HG02610 (cell line): ENCODE measurements around the gene GRIN2A.

ENCODE experiments used
- ATAC-seq: cut with Tn5 transposase; IDR thresholded peaks from one replicate; pipeline ENCODE4 v1.9.1; 2021; ENCODE audit warnings: mild to moderate bottlenecking, moderate library complexity; ENCODE audit not compliant: unreplicated experiment

GRIN2A gene

DNA sequence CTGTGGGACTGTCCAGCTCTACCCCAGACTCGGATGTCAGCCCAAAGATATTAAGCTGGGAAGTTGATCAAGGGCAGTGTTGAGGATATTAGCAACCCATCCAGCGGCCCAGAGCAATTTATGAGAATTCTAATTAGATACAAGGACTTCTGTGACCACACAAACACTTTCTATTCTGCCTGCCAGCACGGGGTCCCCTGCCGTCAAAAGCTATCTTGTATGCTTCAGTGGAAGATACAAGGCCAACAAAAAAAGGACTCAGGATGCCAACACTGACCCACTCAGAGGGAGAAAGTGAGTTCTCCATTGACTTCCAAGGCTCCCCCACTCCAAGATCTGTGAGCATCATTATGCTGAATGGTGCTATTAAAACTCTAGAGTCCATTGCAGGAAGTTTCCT lies 390.7 kb downstream of the GRIN2A start:
- no peak for ATAC-seq

DNA sequence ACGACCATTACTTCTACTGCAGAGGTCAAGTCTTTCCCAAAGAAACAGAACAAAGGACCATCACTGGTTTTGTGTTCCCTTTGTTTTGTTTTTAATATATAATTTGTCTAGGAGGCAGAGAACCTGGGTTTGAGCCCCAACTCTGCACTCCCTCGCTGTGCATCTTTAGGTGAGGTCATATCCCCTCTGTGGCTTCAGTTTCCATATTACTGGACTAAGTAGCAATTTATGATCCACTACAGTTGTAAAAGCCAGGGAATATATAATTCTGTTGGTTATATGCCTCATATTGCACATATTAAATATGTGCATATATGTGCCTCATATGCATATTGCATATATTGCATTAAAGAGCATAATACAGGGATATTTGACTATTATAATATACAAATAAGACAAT lies 392.0 kb downstream of the GRIN2A start:
- ATAC-seq, result no peak

DNA sequence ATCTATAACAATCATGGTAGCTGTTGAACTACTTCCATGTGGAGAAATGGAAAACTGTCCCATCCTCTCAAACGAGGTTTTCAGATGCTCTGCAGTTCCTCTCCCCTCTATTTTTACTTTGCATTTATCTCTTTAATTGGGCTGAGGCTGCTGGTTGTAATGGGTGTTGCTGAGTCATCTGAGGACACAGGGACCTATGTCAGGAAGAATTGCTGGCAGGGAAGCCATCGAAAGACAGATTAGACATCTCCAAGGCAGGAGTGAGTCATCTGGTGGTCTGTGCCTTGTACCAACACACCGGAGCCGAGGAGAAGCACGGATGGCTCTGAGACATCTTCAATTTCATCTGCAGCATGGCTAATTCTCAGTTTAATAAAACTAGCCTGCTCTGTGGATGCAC lies 394.5 kb downstream of the GRIN2A start:
- no peak for ATAC-seq

DNA sequence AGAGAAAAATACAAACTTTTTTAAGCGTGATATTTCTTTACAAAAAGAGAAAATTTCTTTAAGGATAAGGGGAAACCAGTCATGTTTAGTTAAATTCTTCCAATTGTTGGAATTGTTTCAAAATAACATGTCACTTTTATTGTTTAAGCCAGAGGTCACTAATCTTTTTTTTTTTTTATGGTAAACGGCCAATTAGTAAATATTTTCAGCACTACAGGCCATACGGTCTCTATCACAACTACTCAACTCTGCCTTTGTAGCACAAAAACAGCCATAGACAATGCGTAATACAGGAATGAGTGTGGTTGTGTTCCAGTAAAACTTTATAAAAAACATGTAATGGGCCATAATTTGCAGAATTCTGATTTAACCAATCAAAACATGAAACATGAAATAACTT lies 401.4 kb downstream of the GRIN2A start:
- ATAC-seq, result no peak

DNA sequence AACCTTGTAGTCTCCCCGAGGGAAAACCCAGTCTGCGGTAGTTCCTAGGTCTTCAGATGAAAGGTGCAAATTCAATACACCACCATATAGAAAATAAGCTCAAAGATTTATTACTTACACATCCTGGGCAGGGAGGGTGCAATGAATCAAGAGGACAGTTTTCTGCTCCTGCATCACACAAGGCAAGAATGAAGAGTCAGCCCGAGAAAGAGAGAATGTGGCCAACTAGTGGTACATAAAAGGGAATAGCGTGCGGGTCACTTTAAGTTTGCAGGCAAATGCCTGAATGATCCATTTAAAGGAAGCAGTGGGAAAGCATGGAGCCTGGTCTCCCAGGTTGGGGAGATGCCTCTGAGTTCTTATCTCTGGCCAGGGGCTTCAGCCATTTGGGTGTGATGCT lies 403.4 kb downstream of the GRIN2A start:
- no peak for ATAC-seq

DNA sequence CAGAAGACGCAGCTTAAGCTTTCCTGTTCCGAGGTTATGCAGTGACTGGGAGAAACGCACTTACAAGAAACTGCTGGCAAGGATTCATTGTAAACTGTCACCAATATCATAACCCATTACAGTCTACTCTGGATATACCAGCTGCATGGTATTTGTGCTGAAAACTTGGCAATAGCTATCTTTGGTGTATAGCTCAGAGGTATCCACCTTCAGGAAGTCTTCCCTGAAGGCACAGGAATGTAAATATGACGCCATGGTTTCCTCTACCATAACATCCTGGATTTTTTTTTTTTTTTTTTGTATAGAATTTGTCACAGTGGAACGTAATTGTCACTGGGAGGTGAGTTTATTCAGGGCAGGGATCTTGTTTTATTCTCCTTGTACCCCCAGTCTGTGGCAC lies 406.2 kb downstream of the GRIN2A start:
- no peak for ATAC-seq

DNA sequence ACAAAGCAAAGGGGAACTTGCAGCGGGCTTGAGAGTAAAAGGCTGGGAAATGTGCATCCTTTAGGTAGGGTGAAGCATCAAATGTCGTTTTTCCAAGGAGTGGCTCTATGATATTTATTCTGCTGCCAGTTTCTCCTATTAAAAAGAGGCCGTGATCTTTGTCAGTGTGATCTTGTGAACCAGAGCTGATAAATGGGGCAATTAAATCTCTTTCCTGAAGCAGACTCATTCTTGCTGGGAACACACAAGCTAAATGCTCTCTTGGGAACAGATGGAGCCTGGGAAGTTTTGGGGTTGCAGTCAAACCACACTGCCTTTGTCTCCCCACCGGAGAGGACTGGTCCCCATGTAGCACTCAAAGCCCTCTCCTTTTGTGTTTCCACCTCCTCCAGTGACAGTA lies 408.9 kb downstream of the GRIN2A start:
- ATAC-seq, result no peak

DNA sequence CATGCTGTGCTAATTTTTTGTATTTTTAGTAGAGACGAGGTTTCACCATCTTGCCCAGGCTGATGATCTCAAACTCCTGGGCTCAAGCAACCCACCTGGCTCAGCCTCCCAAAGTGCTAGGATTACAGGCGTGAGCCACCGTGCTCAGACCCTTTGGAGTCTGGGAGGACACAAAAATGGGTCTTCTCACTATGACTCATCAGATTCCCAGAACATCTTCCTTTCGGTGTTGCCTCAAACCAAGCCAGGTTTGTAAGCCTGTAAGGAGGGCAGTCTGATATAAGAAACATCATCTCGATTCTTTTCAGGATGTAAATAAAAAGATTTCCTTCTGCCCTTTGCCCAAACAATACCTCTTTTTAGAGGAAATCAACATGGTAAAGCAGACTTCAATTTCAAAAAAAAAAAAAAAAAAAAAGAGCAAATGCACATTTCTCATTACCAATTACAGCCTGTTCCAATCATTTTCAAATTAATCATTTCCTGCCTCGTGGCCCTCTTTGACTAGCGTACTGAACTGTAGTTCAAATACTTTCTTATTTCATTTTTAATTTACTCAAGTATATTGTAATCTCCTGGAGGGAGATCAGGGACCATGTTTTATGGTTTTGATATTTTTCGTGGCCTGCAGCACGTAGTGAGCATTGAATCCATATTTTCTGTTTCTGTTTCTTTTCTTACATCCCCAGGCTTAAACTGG lies 409.6 kb downstream of the GRIN2A start:
- no peak for ATAC-seq

DNA sequence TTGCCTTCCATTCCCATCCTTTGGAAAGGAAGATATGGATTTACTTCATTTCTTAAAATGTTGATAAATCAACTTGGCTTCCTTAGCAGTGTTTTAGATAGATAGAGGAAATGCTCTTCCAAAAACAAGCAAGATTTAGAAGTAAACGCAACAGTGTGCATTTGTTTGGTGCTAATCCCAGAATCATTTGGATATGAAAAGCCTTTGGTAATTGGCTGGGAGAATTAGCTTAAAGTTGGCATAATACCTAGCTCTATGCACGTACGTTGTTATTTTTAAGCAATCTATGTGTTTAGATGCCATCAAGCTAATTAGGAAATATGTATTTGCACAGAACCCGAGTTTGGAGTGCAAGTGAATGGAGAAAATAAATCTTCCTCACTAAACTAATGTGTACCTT lies 415.3 kb downstream of the GRIN2A start:
- ATAC-seq, result no peak

DNA sequence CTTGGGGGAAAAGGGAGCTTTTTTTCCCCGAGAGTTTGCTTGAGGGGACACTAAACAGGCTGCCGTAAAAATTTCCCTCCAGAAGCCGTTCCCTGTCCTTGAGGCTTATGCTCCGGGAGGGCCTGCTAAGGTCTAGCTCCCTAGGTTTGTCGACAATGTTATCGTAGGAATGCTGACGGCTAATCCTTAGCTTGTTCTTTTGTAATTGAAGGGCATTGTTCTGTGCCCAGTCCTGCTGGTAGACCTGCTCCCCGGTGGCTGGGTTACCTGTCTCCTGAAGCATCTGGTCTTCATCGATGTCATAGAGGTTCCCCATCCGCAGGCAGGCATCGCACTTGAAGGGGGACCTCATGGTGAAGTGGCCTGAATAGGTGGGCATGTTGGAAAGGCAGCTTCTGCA lies 418.7 kb downstream of the GRIN2A start:
- ATAC-seq, result no peak

DNA sequence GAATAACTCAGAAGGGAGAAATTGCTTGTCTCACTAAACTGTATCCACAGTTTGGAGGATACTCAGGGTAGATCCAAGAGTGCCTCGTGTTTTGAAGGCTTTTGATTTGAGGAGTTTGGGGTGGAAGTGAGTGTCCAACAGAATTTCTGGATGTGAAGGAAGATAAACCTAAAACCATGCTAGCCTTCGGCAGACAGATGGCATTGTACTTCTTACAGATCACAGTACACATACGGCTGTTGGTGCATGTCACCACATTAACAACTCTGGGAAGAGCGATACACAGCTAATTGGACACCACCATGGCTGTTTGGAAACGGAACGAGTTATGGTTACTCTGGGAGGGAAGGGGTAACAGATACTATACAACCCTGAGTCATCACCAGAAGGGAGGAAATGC lies 420.4 kb downstream of the GRIN2A start:
- ATAC-seq, result no peak

DNA sequence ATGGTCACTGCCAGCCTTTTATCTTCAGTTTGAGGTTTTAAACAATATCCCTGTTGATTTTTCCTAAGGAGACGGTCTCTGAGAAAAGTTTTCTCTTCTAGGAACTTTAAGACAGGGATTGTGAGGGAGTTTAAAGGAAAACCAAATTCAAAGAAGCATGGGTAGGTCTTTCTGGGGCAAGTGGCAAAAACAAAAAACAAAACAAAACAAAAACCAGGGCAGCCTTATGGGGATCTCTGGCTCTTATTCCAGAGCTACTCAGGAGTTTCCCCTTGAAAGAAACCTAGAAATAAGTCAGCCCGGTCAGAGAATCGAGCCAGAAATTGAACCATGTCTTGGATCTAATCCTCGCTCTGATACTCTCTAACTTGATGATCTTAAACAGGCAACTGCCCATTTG lies 424.5 kb downstream of the GRIN2A start:
- no peak for ATAC-seq

DNA sequence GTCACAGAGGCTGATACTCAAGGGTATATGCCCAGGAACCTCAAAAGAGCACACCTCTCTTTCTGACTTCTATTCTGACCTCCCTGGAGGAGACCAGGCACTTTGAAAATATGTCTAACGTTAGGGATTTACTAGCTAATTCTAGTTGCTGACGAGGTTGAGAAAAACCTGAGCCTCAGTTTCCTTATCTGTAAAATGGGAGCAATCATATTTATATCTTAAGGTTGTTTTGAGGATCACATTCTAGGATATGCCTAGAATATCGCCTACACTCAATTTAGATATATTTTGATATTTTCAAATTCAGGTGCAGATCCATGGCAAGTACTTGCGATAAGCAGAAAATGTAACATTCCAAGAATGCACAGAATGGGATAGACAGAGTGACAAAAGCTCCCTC lies 425.8 kb downstream of the GRIN2A start:
- ATAC-seq, result no peak

DNA sequence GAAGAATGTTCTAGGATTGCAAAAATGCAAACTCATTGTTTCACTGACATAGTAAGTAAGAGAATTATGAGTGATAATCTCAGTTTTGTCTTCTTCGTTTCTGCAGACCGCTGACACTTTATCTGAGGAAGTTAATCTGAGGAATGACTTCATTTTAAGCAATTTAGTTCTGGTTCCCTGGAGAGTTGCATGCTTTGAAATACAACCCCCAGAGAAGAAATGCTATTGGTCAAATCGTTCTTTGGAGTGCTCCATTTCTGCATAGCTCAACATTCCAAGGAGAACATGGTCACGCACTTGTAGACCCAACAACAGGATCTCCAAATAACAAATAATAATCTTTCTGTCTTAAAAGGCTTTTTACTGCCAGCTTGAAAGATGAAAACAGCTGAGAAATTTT lies 427.1 kb downstream of the GRIN2A start:
- ATAC-seq, result no peak

DNA sequence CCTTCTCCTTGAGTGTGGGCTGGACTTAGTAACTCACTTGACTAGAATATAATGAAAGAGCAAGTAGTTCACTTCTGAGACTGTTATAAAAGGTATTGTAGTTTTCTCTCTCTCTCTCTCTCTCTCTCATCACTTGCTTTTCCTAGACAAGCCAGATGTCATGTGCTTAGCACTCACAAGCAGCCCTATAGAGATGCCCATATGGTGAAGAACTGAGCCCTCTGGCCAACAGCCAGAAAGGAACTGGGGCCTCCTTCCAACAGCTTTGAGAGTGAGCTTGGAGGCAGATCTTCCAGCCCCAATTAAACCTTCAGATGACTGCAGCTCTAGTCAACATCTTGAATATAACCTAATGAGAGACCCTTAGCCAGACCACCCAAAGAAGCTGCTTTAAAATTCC lies 440.5 kb downstream of the GRIN2A start:
- ATAC-seq, result no peak

DNA sequence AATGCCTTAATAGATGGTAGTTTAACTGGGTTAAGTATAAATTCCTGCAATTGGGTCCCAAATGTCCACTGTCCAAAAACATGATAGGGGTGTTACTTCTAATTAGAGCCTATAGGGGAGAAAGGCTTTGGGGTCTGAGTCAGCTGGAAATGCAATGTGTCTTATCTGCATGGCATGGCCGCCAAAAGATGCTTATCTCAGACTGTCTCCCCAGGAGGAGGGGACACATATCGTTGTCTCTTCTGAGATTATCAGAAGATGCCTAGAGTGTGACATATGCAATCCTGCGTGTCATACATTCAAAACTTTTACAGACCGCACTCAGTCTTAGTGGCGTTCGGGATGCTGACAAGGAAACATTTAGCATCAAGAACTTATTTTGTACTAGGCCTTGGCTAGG lies 442.9 kb downstream of the GRIN2A start:
- no peak for ATAC-seq

DNA sequence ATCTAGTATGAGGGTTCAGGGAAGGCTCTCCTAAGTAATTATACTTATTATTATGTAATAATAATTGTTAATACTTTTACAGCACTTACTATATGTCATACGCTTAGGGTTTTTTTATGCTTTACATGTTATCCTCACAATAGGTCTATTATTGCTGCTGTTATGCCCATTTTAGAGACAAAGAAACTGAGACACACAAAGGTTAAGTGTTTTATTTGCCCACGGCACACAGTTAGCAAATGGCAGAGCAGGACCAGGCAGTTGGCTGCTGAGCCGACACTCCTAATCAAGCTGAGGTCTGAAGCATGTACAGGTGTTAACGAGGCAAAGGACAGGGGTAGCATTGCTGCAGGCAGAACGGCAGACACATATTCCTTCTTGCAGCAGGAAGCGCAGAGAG lies 443.5 kb downstream of the GRIN2A start:
- no peak for ATAC-seq

DNA sequence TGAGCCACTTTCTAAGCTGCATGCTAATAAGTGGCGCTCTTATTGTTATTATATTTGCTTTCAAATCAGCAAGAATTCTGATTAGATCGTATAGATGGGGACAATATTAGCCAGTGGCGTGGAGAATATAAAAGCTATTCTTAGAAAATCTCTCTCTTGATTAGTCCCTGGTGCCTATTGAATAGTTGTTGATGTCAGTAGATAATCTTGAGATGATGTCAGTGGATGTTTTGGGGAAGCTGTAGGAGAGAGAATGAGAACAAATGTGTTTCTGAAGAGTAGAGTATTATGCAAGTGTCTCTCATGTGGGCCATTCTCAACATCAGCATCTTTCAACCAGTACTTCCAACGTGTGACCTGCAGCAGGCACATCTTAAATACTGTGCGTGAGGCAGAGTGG lies 445.7 kb downstream of the GRIN2A start:
- ATAC-seq, result no peak

DNA sequence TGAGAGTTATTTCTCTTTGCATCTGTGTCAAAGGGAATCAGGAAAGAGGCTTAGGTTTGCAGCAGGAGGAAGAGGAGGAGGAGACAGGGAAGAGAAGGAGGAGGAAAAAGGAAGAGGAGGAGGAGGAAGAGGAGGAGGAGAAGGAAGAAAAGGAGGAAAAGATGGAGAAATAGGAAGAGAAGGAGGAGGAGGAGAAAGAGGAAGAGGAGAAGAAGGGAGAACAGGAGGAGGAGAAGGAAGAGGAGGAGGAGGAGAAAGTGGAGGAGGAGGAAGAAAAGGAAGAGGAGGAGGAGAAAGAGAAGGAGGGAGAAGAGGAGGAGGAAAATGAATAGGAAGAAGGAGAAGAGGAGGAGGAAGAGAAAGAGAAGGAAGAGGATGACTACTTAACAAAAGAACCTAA lies 459.1 kb downstream of the GRIN2A start:
- no peak for ATAC-seq

DNA sequence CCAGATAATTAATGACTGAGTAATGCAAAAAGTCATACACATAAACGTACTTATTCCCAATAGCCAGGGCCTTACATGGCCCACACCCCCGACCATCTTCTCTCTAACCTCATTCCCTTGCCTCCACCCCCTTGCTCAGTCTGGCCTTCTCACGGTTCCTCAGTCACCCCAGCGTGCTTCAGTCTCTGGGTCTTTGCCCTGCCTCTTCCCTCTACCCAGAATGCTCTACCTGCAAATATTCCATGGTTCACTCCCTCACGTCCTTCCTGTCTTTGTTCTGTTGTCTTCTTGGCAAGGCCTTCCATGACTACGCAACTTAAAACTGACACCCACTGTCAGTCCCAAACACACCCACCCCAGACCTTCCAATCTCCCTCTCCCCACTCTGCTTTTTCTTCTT lies 468.3 kb downstream of the GRIN2A start:
- ATAC-seq, result no peak

DNA sequence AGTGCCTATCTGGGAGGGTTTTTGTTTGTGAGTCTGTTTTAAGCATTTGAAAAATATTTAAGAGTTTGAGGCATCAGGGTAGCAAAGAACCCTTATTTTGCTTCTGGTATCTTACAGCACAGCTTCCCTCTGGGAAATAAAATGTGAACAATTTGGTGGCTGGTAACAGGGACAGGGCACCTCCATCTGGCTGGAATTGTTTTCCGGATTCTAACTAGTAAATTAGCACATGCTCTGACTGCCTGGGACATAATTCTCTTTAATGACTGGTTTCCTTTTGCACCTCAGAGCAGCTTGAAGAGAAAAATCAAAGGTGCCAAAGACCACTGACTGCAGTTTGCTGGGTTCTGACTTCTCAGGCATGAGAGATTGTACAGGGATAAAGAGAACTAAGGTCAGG lies 469.1 kb downstream of the GRIN2A start:
- no peak for ATAC-seq

DNA sequence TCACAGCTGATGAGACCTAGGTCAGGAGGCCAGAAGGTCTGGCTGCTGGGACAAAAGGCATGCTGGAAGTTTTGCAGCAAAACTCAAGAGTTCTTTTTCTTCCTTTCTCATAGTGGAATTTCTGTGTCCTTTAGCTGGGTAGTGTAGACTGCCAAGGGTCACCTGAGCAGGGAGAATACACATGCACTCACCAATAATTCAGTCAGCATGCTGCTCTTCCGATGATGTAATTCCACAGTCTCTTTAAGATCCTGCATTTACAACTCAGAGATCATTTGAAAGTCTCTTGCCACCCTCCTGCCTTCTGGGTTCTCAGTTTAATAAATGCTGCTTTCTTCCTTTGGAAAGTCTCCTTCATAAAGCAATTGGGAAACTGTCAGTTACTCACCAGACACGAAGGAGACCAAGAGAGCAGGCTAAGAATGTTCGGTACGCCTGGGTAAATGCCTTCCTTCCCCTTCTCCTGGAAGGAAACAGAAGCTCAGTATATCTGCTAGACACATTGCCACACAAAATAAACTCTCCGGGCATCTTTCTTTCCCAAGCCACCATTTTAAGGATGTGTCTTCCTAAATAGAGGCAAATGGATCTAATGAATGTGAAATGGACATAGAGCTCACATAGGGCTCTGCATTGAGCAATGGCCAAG lies 473.1 kb downstream of the GRIN2A start:
- no peak for ATAC-seq

DNA sequence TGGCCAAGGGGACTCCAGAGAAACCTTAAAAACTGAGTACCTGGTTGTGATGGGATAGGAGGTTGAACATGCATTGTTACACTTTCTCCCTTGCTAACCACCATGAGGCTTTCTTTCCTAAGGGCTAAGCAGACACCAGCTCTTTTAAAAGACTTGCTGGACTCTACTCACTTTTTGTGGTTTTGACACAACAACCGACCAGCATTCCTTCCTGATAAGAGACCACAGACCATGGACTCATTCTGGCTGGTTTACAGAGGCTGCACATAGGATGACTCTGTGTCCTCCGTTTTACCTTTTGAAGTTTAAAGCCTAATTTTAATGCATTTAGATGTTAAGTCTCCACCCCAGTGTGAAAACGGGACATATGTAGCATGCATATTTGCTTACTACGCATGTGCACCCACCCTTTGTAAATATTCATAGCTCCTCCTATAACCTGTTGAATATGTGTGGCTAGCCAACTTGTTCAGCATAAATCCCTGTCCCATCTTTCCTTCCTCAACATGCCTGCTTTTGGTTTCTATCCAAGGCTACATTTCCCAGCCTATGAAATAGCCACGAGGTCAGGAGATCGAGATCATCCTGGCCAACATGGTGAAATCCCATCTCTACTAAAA lies 475.9 kb downstream of the GRIN2A start:
- ATAC-seq, result no peak
